HepG2 (cell line): ENCODE measurements around the gene EVA1A. TPM values are rescaled to one million over a fixed set of nuclear protein-coding genes. Genes with fewer than 3 reads are reported as not detected.
A peak's percentile ranks its signal among the peaks of the same experiment; 100 is the strongest.

Experiments
- CC2D1A ChIP-seq: sonication (generic); formaldehyde crosslinking; IDR thresholded peaks from 2 replicates; pipeline ENCODE4 v1.8.1; 2023; ENCODE audit warnings: mild to moderate bottlenecking, missing genetic modification reagents
- FOXK1 ChIP-seq: sonication (generic); formaldehyde crosslinking; IDR thresholded peaks from 2 replicates; pipeline ENCODE4 v1.4.0; 2020; ENCODE audit warnings: low read depth, missing genetic modification reagents, borderline replicate concordance
- MXI1 ChIP-seq: IDR thresholded peaks from 3 replicates; pipeline ENCODE4 v1.6.1; 2012; ENCODE audit warnings: low read depth, low read length, inconsistent platforms, borderline replicate concordance
- MZF1 ChIP-seq: sonication (generic); formaldehyde crosslinking; IDR thresholded peaks from 2 replicates; pipeline ENCODE4 v1.8.1; 2023; ENCODE audit warnings: mild to moderate bottlenecking, missing genetic modification reagents, borderline replicate concordance
- PAX8 ChIP-seq: sonication (generic); formaldehyde crosslinking; IDR thresholded peaks from 2 replicates; pipeline ENCODE4 v1.8.0; 2022; ENCODE audit warnings: mild to moderate bottlenecking, missing genetic modification reagents, borderline replicate concordance
- RAD21 ChIP-seq: fragments of 450-650 bp; formaldehyde crosslinking; IDR thresholded peaks from 2 replicates; pipeline ENCODE4 v1.5.0; 2020; ENCODE audit warnings: mild to moderate bottlenecking
- SOX13 ChIP-seq, 3 experiments: fragments of 450-650 bp in 1 of 3; sonication (generic) in 1 of 3; formaldehyde crosslinking in 1 of 3; IDR thresholded peaks in 2 of 3; conservative IDR thresholded peaks in 1 of 3; 2 replicates each; pipeline versions ENCODE4 v1.5.0 to v1.6.1; 2016 to 2020; ENCODE audit warnings: antibody characterized with exemption in 1 of 3, mild to moderate bottlenecking in 1 of 3, missing compliant biosample characterization in 1 of 3, missing genetic modification reagents in 1 of 3, moderate library complexity in 1 of 3
- ZNF589 ChIP-seq: sonication (generic); formaldehyde crosslinking; conservative IDR thresholded peaks from 2 replicates; pipeline ENCODE4 v1.8.0; 2022; ENCODE audit warnings: mild to moderate bottlenecking, moderate library complexity, missing genetic modification reagents
- ZNF614 ChIP-seq: IDR thresholded peaks from 2 replicates; pipeline ENCODE4 v1.6.1; 2018; ENCODE audit warnings: missing biosample characterization, missing genetic modification reagents, inconsistent platforms, borderline replicate concordance
- ZNF652 ChIP-seq: IDR thresholded peaks from 2 replicates; pipeline ENCODE4 v1.6.1; 2016; ENCODE audit warnings: low read depth, borderline replicate concordance
- polyA plus RNA-seq, 8 experiments: library from polyadenylated mRNA; depleted of rRNA in 3 of 8; stranded (reverse) in 7 of 8; unstranded in 1 of 8; fragments of >200 nt; fragmentation: Illumina TruSeq in 4 of 8; extraction: Trizol in 4 of 8; gene quantifications; 2 replicates each; pipeline versions ENCODE4 v1.2.1 to v1.2.3, GENCODE V29; 2011 to 2016; ENCODE audit warnings: low read depth in 4 of 8, missing spikeins in 1 of 8, mixed read lengths in 1 of 8; ENCODE audit not compliant: insufficient read depth in 1 of 8
- total RNA-seq, 5 experiments: library from RNA; depleted of rRNA; stranded (reverse); fragments of >200 nt; fragmentation: Illumina TruSeq; extraction: Trizol; gene quantifications; 2 replicates each; pipeline ENCODE4 v1.2.3, GENCODE V29; 2016; ENCODE audit warnings: low read depth in 1 of 5
- TF ChIP-seq, protein P1 (sequence below): sonication (generic); formaldehyde crosslinking; IDR thresholded peaks from 2 replicates; pipeline ENCODE4 v1.5.1; 2020; ENCODE audit warnings: mild to moderate bottlenecking, missing genetic modification reagents
- TF ChIP-seq, protein P2 (sequence below): IDR thresholded peaks from 2 replicates; pipeline ENCODE4 v1.6.1; 2016; ENCODE audit warnings: missing compliant biosample characterization, missing genetic modification reagents, borderline replicate concordance
- TF ChIP-seq, protein P3 (sequence below): sonication (generic); formaldehyde crosslinking; IDR thresholded peaks from 2 replicates; pipeline ENCODE4 v1.4.0; 2020; ENCODE audit warnings: mild to moderate bottlenecking, missing genetic modification reagents
- TF ChIP-seq, protein P4 (sequence below): sonication (generic); formaldehyde crosslinking; IDR thresholded peaks from 2 replicates; pipeline ENCODE4 v1.4.0; 2020; ENCODE audit warnings: missing genetic modification reagents
- TF ChIP-seq, protein P5 (sequence below): sonication (generic); formaldehyde crosslinking; conservative IDR thresholded peaks from 2 replicates; pipeline ENCODE4 v1.4.0; 2020; ENCODE audit warnings: missing genetic modification reagents
- TF ChIP-seq, protein P6 (sequence below): sonication (generic); formaldehyde crosslinking; IDR thresholded peaks from 2 replicates; pipeline ENCODE4 v1.4.0; 2020; ENCODE audit warnings: missing genetic modification reagents

Gene EVA1A
- total and polyA plus RNA-seq, 2 of the 13 experiments (the other 11 are each of a cell fraction or from before 2014, with no cell fraction given), result 57.5 to 57.8 TPM

DNA sequence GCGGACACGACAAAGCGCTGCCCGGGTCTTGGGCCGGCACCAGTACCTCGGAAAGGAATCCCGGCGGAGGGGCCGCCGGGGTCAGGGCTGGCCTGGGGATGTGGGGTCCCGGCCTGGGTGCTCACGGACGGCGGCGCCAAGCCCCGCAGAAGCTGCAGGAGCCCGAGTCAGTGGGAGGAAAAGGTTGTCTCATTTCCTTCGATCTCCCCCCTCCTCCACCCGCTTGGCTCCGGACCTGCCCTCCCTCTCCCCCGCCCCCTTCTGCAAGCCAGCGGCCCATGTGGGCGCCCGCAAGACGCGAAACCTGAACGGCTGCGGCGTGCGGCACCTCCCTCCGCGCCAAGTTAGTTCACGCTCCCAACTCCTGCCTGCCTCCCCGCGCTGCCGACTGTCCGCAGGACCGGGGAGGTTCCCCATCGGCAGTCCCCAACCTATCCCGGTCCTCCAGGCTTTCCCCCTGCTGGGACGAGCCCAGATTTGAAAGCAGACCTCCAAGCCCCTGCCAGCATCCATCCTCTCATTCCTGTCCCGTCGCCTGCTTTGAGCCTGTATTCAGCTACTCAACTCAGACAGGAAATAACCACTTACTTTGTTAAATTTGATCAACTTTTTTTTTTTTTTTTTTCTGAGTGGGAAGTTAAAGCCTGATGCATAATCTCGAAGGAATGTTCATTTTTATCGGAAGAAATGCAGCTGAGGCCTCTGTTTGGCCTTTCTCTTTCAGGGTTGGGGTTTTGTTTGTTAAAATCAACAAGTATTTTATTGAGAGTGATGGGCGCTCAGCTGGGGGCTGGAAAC is at the start of gene EVA1A (continued):
- TF ChIP-seq, protein P1, sequence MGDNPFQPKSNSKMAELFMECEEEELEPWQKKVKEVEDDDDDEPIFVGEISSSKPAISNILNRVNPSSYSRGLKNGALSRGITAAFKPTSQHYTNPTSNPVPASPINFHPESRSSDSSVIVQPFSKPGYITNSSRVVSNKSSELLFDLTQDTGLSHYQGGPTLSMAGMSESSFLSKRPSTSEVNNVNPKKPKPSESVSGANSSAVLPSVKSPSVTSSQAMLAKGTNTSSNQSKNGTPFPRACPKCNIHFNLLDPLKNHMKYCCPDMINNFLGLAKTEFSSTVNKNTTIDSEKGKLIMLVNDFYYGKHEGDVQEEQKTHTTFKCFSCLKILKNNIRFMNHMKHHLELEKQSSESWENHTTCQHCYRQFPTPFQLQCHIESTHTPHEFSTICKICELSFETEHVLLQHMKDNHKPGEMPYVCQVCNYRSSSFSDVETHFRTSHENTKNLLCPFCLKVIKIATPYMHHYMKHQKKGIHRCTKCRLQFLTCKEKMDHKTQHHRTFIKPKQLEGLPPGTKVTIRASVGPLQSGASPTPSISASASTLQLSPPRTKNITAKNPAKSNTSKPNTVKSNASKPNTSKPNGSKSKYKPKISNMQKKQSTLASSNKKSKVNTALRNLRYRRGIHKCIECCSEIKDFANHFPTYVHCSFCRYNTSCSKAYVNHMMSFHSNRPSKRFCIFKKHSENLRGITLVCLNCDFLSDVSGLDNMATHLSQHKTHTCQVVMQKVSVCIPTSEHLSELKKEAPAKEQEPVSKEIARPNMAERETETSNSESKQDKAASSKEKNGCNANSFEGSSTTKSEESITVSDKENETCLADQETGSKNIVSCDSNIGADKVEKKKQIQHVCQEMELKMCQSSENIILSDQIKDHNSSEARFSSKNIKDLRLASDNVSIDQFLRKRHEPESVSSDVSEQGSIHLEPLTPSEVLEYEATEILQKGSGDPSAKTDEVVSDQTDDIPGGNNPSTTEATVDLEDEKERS (CRISPR knock-in tag), result peak; percentile 59; the same call in 1 of the 2 replicates
- TF ChIP-seq, protein P2, sequence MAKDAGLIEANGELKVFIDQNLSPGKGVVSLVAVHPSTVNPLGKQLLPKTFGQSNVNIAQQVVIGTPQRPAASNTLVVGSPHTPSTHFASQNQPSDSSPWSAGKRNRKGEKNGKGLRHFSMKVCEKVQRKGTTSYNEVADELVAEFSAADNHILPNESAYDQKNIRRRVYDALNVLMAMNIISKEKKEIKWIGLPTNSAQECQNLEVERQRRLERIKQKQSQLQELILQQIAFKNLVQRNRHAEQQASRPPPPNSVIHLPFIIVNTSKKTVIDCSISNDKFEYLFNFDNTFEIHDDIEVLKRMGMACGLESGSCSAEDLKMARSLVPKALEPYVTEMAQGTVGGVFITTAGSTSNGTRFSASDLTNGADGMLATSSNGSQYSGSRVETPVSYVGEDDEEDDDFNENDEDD (CRISPR knock-in tag), result peak; percentile 93
- TF ChIP-seq ZNF589, result peak; percentile 80
- TF ChIP-seq PAX8 (CRISPR knock-in tag), result 0 out of 2 replicates have a peak, but pooled peaks have one; percentile 39
- TF ChIP-seq SOX13 (IDR thresholded peaks at IDR 0.05), result no peak
- peak in 1 of 2 experiments; percentile 40; a peak in 1 of 4 replicates for TF ChIP-seq SOX13 (CRISPR knock-in tag; conservative IDR thresholded peaks at IDR 0.05 in 1 of 2, IDR thresholded peaks at IDR 0.05 in 1 of 2)
- TF ChIP-seq MXI1, result peak; percentile 80; the same call in 1 of the 3 replicates
- TF ChIP-seq, protein P3, sequence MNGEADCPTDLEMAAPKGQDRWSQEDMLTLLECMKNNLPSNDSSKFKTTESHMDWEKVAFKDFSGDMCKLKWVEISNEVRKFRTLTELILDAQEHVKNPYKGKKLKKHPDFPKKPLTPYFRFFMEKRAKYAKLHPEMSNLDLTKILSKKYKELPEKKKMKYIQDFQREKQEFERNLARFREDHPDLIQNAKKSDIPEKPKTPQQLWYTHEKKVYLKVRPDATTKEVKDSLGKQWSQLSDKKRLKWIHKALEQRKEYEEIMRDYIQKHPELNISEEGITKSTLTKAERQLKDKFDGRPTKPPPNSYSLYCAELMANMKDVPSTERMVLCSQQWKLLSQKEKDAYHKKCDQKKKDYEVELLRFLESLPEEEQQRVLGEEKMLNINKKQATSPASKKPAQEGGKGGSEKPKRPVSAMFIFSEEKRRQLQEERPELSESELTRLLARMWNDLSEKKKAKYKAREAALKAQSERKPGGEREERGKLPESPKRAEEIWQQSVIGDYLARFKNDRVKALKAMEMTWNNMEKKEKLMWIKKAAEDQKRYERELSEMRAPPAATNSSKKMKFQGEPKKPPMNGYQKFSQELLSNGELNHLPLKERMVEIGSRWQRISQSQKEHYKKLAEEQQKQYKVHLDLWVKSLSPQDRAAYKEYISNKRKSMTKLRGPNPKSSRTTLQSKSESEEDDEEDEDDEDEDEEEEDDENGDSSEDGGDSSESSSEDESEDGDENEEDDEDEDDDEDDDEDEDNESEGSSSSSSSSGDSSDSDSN (CRISPR knock-in tag), result peak; percentile 95
- TF ChIP-seq ZNF652, result no peak
- TF ChIP-seq, protein P4, sequence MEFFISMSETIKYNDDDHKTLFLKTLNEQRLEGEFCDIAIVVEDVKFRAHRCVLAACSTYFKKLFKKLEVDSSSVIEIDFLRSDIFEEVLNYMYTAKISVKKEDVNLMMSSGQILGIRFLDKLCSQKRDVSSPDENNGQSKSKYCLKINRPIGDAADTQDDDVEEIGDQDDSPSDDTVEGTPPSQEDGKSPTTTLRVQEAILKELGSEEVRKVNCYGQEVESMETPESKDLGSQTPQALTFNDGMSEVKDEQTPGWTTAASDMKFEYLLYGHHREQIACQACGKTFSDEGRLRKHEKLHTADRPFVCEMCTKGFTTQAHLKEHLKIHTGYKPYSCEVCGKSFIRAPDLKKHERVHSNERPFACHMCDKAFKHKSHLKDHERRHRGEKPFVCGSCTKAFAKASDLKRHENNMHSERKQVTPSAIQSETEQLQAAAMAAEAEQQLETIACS, result peak; percentile 23
- TF ChIP-seq, protein P5, sequence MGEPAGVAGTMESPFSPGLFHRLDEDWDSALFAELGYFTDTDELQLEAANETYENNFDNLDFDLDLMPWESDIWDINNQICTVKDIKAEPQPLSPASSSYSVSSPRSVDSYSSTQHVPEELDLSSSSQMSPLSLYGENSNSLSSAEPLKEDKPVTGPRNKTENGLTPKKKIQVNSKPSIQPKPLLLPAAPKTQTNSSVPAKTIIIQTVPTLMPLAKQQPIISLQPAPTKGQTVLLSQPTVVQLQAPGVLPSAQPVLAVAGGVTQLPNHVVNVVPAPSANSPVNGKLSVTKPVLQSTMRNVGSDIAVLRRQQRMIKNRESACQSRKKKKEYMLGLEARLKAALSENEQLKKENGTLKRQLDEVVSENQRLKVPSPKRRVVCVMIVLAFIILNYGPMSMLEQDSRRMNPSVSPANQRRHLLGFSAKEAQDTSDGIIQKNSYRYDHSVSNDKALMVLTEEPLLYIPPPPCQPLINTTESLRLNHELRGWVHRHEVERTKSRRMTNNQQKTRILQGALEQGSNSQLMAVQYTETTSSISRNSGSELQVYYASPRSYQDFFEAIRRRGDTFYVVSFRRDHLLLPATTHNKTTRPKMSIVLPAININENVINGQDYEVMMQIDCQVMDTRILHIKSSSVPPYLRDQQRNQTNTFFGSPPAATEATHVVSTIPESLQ (CRISPR knock-in tag), result 0 out of 2 replicates have a peak, but pooled peaks have one; percentile 25
- 0 out of 2 replicates have a peak, but pooled peaks have one; percentile 74 for TF ChIP-seq MZF1
- TF ChIP-seq CC2D1A (CRISPR knock-in tag), result no peak
- TF ChIP-seq ZNF614 (CRISPR knock-in tag), result peak; percentile 56; the same call in 1 of the 2 replicates
- TF ChIP-seq RAD21 (CRISPR knock-in tag), result peak; percentile 33
- TF ChIP-seq, protein P6, sequence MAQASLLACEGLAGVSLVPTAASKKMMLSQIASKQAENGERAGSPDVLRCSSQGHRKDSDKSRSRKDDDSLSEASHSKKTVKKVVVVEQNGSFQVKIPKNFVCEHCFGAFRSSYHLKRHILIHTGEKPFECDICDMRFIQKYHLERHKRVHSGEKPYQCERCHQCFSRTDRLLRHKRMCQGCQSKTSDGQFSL (CRISPR knock-in tag), result peak; percentile 80
- 0 out of 2 replicates have a peak, but pooled peaks have one; percentile 16 for TF ChIP-seq FOXK1
